ENCODE results near the gene PTPRCAP.
A peak's percentile ranks its signal among the peaks of the same experiment; 100 is the strongest.

The PTPRCAP gene

GRCh38 chr11:67464411-67465188 is 27.1 kb upstream of the PTPRCAP start:
- peak; percentile 82 to 92 (median 87) for DNase-seq

GRCh38 chr11:67463680-67464410 is 26.4 kb upstream of the PTPRCAP start:
- DNase-seq = no peak

- no peak for DNase-seq
Measured at GRCh38 chr11:67463186-67463585, 25.7 kb upstream of the PTPRCAP start.

- DNase-seq = no peak
Measured at GRCh38 chr11:67458266-67458665, 20.8 kb upstream of the PTPRCAP start.

- DNase-seq = no peak
Measured at GRCh38 chr11:67457453-67457852, 20.0 kb upstream of the PTPRCAP start.

GRCh38 chr11:67456068-67456705 is 18.7 kb upstream of the PTPRCAP start:
- no peak for DNase-seq

GRCh38 chr11:67455054-67455453 is 17.6 kb upstream of the PTPRCAP start, which contains the start of gene CABP4:
Gene CABP4 (plus strand): TSS chr11:67455354. CDS start chr11:67455424, 70 bp downstream.
- DNase-seq = no peak

- DNase-seq = no peak
Measured at GRCh38 chr11:67453816-67454732, 16.6 kb upstream of the PTPRCAP start.

GRCh38 chr11:67452141-67452952 is 14.9 kb upstream of the PTPRCAP start, which contains the start of gene GPR152:
Gene GPR152 (minus strand): TSS chr11:67452729. CDS start chr11:67452724, 5 bp downstream.
- no peak for DNase-seq

GRCh38 chr11:67451658-67451976 is 14.1 kb upstream of the PTPRCAP start:
- no peak for DNase-seq

GRCh38 chr11:67450796-67451657 is 13.5 kb upstream of the PTPRCAP start:
- DNase-seq = no peak

- no peak for DNase-seq
Measured at GRCh38 chr11:67449116-67449844, 11.8 kb upstream of the PTPRCAP start.

GRCh38 chr11:67448220-67448609 is 10.7 kb upstream of the PTPRCAP start:
- no peak for DNase-seq

- no peak for DNase-seq
Measured at GRCh38 chr11:67445515-67445914, 8.0 kb upstream of the PTPRCAP start.

- no peak for DNase-seq
Measured at GRCh38 chr11:67442504-67443404, 5.3 kb upstream of the PTPRCAP start.

GRCh38 chr11:67441731-67442351 is 4.4 kb upstream of the PTPRCAP start:
- DNase-seq = no peak

GRCh38 chr11:67441098-67441563 is 3.6 kb upstream of the PTPRCAP start:
- DNase-seq = no peak

All from activated CD4-positive, CD25-positive, alpha-beta regulatory T cell (primary cell).